ENCODE results near the gene MT2A.

DNA sequence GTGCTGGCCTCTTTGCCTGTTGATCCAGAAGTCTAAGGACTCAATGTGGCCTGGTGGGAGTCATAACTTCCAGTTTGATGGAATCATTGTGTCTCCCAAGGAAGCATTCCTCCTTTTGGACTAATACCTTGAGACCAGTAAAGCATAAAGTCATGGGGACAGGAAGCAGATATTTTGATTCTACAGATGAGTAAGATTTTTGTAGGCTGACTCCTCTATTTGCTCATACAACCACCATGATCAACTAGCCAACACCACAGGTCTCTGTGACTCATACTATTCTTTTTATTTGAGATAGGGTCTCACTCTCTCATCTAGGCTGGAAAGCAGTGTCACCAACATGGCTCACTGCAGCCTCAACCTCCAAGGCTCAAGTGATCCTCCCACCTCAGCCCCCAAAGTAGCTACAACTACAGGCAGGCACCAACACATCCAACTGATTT, 6.2 kb downstream of the MT2A start:
- TF ChIP-seq, protein P1, sequence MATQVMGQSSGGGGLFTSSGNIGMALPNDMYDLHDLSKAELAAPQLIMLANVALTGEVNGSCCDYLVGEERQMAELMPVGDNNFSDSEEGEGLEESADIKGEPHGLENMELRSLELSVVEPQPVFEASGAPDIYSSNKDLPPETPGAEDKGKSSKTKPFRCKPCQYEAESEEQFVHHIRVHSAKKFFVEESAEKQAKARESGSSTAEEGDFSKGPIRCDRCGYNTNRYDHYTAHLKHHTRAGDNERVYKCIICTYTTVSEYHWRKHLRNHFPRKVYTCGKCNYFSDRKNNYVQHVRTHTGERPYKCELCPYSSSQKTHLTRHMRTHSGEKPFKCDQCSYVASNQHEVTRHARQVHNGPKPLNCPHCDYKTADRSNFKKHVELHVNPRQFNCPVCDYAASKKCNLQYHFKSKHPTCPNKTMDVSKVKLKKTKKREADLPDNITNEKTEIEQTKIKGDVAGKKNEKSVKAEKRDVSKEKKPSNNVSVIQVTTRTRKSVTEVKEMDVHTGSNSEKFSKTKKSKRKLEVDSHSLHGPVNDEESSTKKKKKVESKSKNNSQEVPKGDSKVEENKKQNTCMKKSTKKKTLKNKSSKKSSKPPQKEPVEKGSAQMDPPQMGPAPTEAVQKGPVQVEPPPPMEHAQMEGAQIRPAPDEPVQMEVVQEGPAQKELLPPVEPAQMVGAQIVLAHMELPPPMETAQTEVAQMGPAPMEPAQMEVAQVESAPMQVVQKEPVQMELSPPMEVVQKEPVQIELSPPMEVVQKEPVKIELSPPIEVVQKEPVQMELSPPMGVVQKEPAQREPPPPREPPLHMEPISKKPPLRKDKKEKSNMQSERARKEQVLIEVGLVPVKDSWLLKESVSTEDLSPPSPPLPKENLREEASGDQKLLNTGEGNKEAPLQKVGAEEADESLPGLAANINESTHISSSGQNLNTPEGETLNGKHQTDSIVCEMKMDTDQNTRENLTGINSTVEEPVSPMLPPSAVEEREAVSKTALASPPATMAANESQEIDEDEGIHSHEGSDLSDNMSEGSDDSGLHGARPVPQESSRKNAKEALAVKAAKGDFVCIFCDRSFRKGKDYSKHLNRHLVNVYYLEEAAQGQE (IDR thresholded peaks at IDR 0.05; ENCODE audit: insufficient read depth in 1 of 2, low read depth in 2 of 2, low read length in 2 of 2) = no peak
- TF ChIP-seq SIN3A (IDR thresholded peaks at IDR 0.05; ENCODE audit: borderline replicate concordance, insufficient read depth, low read length) = no peak
- no peak for TF ChIP-seq POLR2AphosphoS5 (IDR thresholded peaks at IDR 0.05; ENCODE audit: low read depth, low read length)

Measured in PFSK-1 (cell line).